ENCODE data around the gene LIG1.
"Not testable (repeated sequence)": the region's sequence is repeated elsewhere in the genome, so short reads cannot be mapped to it uniquely, and the experiment has no call there.

Gene LIG1

DNA sequence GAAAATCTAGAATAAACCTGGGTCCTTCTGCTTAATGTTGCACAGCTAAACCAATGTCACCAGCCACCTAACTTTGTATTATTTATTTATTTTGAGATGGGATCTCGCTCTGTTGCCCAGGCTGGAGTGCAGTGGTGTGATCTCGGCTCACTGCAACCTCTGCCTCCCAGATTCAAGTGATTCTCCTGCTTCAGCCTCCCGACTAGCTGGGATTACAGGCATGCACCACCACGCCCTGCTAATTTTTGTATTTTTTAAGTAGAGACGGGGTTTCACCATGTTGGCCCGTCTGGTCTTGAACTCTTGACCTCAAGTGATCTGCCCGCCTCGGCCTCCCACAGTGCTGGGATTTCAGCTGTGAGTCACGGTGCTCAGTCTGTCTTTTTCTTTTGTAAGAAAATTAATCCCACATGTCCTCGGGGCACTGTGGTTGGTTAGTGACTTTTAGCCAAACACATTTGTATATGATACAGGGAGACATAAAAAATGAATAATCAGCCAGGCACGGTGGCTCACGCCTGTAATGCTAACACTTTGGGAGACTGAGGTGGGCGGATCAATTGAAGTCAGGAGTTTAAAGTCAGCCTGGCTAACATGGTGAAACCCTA, 78.9 kb downstream of the LIG1 start:
- H3K27ac ChIP-seq (ENCODE audit: low read depth, low read length); H3K4me3 ChIP-seq (ENCODE audit: low read depth in 1 of 2, low read length in 2 of 2); H3K9me3 ChIP-seq (ENCODE audit: low read length); H3K27me3 ChIP-seq (ENCODE audit: control insufficient read depth in 1 of 2, insufficient read depth in 2 of 2, low read length in 2 of 2); H3K9ac ChIP-seq (ENCODE audit: low read length); H3K4me1 ChIP-seq (ENCODE audit: insufficient read depth, low read length): not testable (repeated sequence)
- H3K36me3 ChIP-seq (ENCODE audit: insufficient read depth, low read length) = peaks cover 26% of the 10 kb centered on the region

- Histone ChIP-seq H3K27me3 (ENCODE audit: control insufficient read depth in 1 of 2, insufficient read depth in 2 of 2, low read length in 2 of 2) (no peaks in the 10 kb centered on the region), H3K36me3 (ENCODE audit: insufficient read depth, low read length) (peaks cover 20% of the 10 kb centered on the region), H3K4me3 (ENCODE audit: low read depth in 1 of 2, low read length in 2 of 2) (no peak overlapping the region), H3K27ac (ENCODE audit: low read depth, low read length) (no peak overlapping the region), H3K9ac (ENCODE audit: low read length) (no peak overlapping the region), H3K9me3 (ENCODE audit: low read length) (no peaks in the 10 kb centered on the region), H3K4me1 (ENCODE audit: insufficient read depth, low read length) (peaks cover 9% of the 10 kb centered on the region)
Observed at GRCh38 chr19:48090281-48090802, 79.8 kb downstream of the LIG1 start.

- not testable (repeated sequence) for H3K4me3 ChIP-seq (ENCODE audit: low read depth in 1 of 2, low read length in 2 of 2); H3K36me3 ChIP-seq (ENCODE audit: insufficient read depth, low read length); H3K27ac ChIP-seq (ENCODE audit: low read depth, low read length); H3K9ac ChIP-seq (ENCODE audit: low read length); H3K27me3 ChIP-seq (ENCODE audit: control insufficient read depth in 1 of 2, insufficient read depth in 2 of 2, low read length in 2 of 2); H3K9me3 ChIP-seq (ENCODE audit: low read length)
- peaks cover 16% of the 10 kb centered on the region for H3K4me1 ChIP-seq (ENCODE audit: insufficient read depth, low read length)
Observed at GRCh38 chr19:48088991-48089390, 81.2 kb downstream of the LIG1 start.

DNA sequence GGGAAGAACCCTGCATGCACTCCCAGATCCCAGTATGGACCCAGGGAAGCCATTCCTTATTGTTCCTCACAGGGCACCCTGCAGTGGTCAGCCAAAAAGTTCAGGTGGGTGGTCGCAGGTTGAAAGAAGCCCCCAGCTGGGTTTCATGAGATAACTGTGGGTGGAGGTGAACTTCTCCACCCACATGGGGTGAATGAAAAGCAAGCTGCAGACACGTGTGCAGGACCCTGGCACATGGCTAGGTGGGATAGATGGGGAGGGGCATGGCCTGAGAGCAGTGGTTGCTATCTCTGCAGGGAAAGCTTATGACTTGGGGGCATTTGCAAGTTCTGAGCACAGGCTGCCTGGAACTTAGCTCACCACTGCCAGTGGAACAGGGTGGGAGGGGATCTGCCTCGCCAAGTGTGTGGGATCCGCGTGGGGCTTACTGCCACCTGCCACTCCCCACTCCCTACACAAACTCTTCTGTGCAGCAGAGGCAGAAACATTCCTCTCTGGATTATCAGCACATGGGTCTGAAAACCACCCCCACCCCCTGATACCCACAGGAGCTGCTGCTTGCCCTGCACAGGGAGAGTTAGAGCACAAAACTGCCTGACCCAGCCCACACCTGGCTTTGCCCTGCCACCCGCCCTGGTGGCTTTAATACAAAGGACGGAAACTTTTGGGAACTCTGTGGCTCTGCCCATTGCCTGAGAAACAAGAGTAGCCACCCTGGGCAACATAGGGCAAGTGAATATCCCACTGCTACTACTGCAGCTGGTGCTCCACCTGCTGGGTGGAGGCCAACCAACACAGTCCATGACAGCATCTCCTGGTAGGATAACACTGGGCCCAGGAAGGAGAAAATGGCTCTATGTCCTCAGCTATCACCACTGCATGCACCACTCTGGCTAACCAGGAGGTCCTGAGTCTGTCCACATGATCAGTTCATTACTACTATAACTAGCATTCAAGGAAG, 84.0 kb downstream of the LIG1 start:
- H3K9ac ChIP-seq (ENCODE audit: low read length) = no peak overlapping the region
- no peaks in the 10 kb centered on the region for H3K9me3 ChIP-seq (ENCODE audit: low read length)
- no peak overlapping the region for H3K27ac ChIP-seq (ENCODE audit: low read depth, low read length)

DNA sequence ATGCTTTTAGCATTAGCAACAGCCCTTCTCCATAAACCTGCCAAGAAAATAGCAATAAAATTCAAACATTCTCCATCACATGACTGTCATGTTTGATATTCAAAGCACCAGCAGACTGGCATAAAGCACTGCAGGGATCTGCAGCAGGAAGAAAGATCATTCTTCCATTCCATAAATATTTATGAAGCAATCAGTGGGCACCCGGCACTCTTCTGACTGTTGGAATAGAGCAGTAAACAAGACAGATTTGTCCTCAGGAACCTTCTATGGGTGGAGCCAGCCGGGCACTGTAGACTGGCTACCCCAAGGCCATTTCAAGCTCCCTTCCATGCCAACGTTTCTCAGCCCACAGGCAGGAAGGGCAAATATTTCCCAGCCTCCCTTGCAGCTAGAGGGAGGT, 85.1 kb downstream of the LIG1 start:
- peaks cover 16% of the 10 kb centered on the region for H3K4me1 ChIP-seq (ENCODE audit: insufficient read depth, low read length)
- no peak overlapping the region for H3K9ac ChIP-seq (ENCODE audit: low read length)
- H3K36me3 ChIP-seq (ENCODE audit: insufficient read depth, low read length) = no peaks in the 10 kb centered on the region
- H3K9me3 ChIP-seq (ENCODE audit: low read length) = no peaks in the 10 kb centered on the region
- no peak overlapping the region for H3K27ac ChIP-seq (ENCODE audit: low read depth, low read length)
- H3K27me3 ChIP-seq (ENCODE audit: control insufficient read depth in 1 of 2, insufficient read depth in 2 of 2, low read length in 2 of 2) = no peaks in the 10 kb centered on the region
- H3K4me3 ChIP-seq (ENCODE audit: low read depth in 1 of 2, low read length in 2 of 2) = no peak overlapping the region

More for the DNA sequence above, 84.0 kb downstream of the LIG1 start:
- H3K4me3 ChIP-seq (ENCODE audit: low read depth in 1 of 2, low read length in 2 of 2) = no peak overlapping the region
- H3K4me1 ChIP-seq (ENCODE audit: insufficient read depth, low read length) = peaks cover 18% of the 10 kb centered on the region
- H3K36me3 ChIP-seq (ENCODE audit: insufficient read depth, low read length) = no peaks in the 10 kb centered on the region
- no peaks in the 10 kb centered on the region for H3K27me3 ChIP-seq (ENCODE audit: control insufficient read depth in 1 of 2, insufficient read depth in 2 of 2, low read length in 2 of 2)

DNA sequence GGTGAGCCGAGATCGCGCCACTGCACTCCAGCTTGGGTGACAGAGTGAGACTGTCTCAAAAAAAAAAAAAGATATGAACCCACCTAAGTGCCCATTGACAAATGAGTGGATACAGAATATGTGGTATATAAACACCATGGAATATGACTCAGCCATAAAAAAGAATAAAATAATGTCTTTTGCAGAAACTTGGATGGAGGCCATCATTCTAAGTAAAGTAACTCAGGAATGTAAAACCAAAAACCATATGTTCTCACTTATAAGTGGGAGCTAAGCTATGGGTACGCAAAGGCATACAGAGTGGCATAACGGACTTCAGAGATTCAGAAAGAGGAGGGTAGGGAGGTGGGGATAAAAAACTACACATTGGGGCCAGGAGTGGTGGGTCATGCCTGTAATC, 89.0 kb downstream of the LIG1 start:
- Histone ChIP-seq H3K36me3 (ENCODE audit: insufficient read depth, low read length) (no peaks in the 10 kb centered on the region), H3K4me1 (ENCODE audit: insufficient read depth, low read length) (peaks cover 9% of the 10 kb centered on the region), H3K4me3 (ENCODE audit: low read depth in 1 of 2, low read length in 2 of 2) (no peak overlapping the region), H3K27me3 (ENCODE audit: control insufficient read depth in 1 of 2, insufficient read depth in 2 of 2, low read length in 2 of 2) (no peaks in the 10 kb centered on the region), H3K27ac (ENCODE audit: low read depth, low read length) (no peak overlapping the region), H3K9ac (ENCODE audit: low read length) (no peak overlapping the region), H3K9me3 (ENCODE audit: low read length) (no peaks in the 10 kb centered on the region)

DNA sequence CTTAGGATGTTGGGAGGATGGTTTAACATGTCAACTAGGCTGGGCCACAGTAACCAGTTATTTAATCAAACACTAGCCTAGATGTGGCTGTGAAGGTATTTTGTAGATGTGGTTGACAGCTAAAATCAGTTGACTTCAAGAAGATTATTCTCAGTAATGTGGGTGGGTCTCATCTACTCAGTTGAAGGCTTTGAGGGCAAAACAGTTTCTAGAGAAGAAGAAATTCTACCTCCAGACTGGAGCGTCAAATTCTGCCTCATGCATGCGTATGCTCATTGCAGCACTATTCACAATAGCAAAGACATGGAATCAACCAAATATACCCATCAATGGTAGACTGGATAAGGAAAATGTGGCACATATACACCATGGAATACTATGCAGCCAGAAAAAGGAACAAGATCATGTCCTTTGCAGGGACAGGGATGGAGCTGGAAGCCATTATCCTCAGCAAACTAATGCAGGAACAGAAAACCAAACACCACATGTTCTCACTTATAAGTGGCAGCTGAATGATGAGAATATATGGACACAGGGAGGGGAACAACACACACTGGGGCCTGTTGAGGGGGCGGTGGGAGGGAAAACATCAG, 99.9 kb downstream of the LIG1 start:
- not testable (repeated sequence) for H3K4me1 ChIP-seq (ENCODE audit: insufficient read depth, low read length); H3K4me3 ChIP-seq (ENCODE audit: low read depth in 1 of 2, low read length in 2 of 2); H3K9me3 ChIP-seq (ENCODE audit: low read length); H3K27me3 ChIP-seq (ENCODE audit: control insufficient read depth in 1 of 2, insufficient read depth in 2 of 2, low read length in 2 of 2); H3K36me3 ChIP-seq (ENCODE audit: insufficient read depth, low read length); H3K9ac ChIP-seq (ENCODE audit: low read length); H3K27ac ChIP-seq (ENCODE audit: low read depth, low read length)

- no peaks in the 10 kb centered on the region for H3K36me3 ChIP-seq (ENCODE audit: insufficient read depth, low read length)
- no peaks in the 10 kb centered on the region for H3K27me3 ChIP-seq (ENCODE audit: control insufficient read depth in 1 of 2, insufficient read depth in 2 of 2, low read length in 2 of 2)
- H3K4me1 ChIP-seq (ENCODE audit: insufficient read depth, low read length) = no peaks in the 10 kb centered on the region
- no peak overlapping the region for H3K27ac ChIP-seq (ENCODE audit: low read depth, low read length)
- H3K9ac ChIP-seq (ENCODE audit: low read length) = no peak overlapping the region
- no peaks in the 10 kb centered on the region for H3K9me3 ChIP-seq (ENCODE audit: low read length)
- no peak overlapping the region for H3K4me3 ChIP-seq (ENCODE audit: low read depth in 1 of 2, low read length in 2 of 2)
Observed at GRCh38 chr19:48069435-48069834, 100.7 kb downstream of the LIG1 start.
